Heart left ventricle (tissue), 16 donors: ENCODE data around the gene BEND6. TPM values are rescaled to one million over a fixed set of nuclear protein-coding genes. Genes with fewer than 3 reads are reported as not detected.

Experiments
- ATAC-seq, 4 donors: fragments of 200-7000 bp; cut with Tn5 transposase; one replicate each; pipeline ENCODE4 v1.9.1; 2020 to 2022; ENCODE audit warnings: moderate library complexity in 4 of 4, mild to moderate bottlenecking in 3 of 4, moderate number of reproducible peaks in 1 of 4
- DNase-seq, 5 donors: peaks; one replicate each; pipeline ENCODE4 v3.0.0-alpha.2; 2020
- H3K27ac ChIP-seq, 12 donors: fragments of 200-600 bp; sonication (generic) in 4 of 12; one replicate each; pipeline versions ENCODE4 v1.5.0 to v1.8.0; 2016 to 2022; ENCODE audit warnings: mild to moderate bottlenecking in 2 of 12
- H3K27me3 ChIP-seq, 9 donors: fragments of 200-600 bp; sonication (generic) in 2 of 9; one replicate each; pipeline versions ENCODE4 v1.5.1 to v1.8.0; 2016 to 2022; ENCODE audit warnings: mild to moderate bottlenecking in 3 of 9
- H3K36me3 ChIP-seq, 9 donors: fragments of 200-600 bp; sonication (generic) in 2 of 9; one replicate each; pipeline versions ENCODE4 v1.5.0 to v1.8.0; 2018 to 2022; ENCODE audit warnings: mild to moderate bottlenecking in 2 of 9
- H3K4me1 ChIP-seq, 12 donors: fragments of 200-600 bp; sonication (generic) in 4 of 12; one replicate each; pipeline versions ENCODE4 v1.5.0 to v1.8.0; 2016 to 2022; ENCODE audit warnings: mild to moderate bottlenecking in 3 of 12
- H3K4me3 ChIP-seq, 12 donors: fragments of 200-600 bp; sonication (generic) in 4 of 12; one replicate each; pipeline versions ENCODE4 v1.5.0 to v1.8.0; 2017 to 2022; ENCODE audit warnings: mild to moderate bottlenecking in 9 of 12, moderate library complexity in 4 of 12
- H3K9me3 ChIP-seq, 12 donors: fragments of 200-600 bp; sonication (generic) in 4 of 12; one replicate each; pipeline versions ENCODE4 v1.5.0 to v1.8.0; 2016 to 2022; ENCODE audit warnings: mild to moderate bottlenecking in 1 of 12
- POLR2A ChIP-seq, 2 donors: fragments of 450-650 bp; IDR thresholded peaks; one replicate each; pipeline ENCODE4 v1.6.1; 2017; ENCODE audit warnings: antibody characterized with exemption in 2 of 2, mild to moderate bottlenecking in 2 of 2, moderate library complexity in 2 of 2
- WGBS, 4 donors: extraction: QIAGEN DNeasy Blood & Tissue Kit in 2 of 4; methylation state at CpG; one replicate each; pipeline versions ENCODE4 v1.1.5 to v1.1.7; 2013 to 2018; 5-methylcytosine and 5-hydroxymethylcytosine counted together
- intact Hi-C, 10 donors: fragments of 100-400 bp; cut with DNase I; formaldehyde crosslinking; loops; one replicate each; pipeline versions ENCODE4 v1.11.1 to v1.14.2; 2022
- polyA plus RNA-seq, 2 donors: library from polyadenylated mRNA; stranded (reverse); fragments of 200-250 nt; gene quantifications; one replicate each; pipeline ENCODE4 v1.2.3, GENCODE V29; 2013
- total RNA-seq, 9 donors: library from RNA; depleted of rRNA in 2 of 9; stranded (reverse); fragments of >200 nt in 2 of 9; fragmentation: NEBNext Ultra II Directional in 3 of 9; extraction: Animal tissue kit (Norgen Biotek cat#: 25700) in 3 of 9; gene quantifications; one replicate each; pipeline versions ENCODE4 v1.1.0 to v1.2.4, GENCODE V29; 2016 to 2023
- TF ChIP-seq, protein P1 (sequence below), 12 donors: fragments of 200-600 bp; sonication (generic) in 4 of 12; IDR thresholded peaks; one replicate each; pipeline versions ENCODE4 v1.5.0 to v1.8.0; 2018 to 2022; ENCODE audit warnings: antibody characterized with exemption in 12 of 12, mild to moderate bottlenecking in 5 of 12
- donor health status: ischemic (EF 13 %, LVEDD 7.1; RV severe dilation, severe dysfunction).
- donor health status: healthy with polysubstance abuse.
- donor health status: DM: no; HTN: yes; CAD: no.
- donor health status: DM: no; HTN: no; CAD: no.
- donor health status: ischemic (EF 25% LVEDD 6.9; RV normal size, moderate dysfunction).
- donor health status: ischemic (EF 25% LVEDD 5.7; RV mildly dilated, moderate dysfunction).
- donor health status: healthy.
- donor health status: DM: yes; HTN: yes; CAD: no.
- donor health status: ischemic (EF 35%, LVEDD 5.7; RV mildly dilated, moderate dysfunction).
- donor health status: nonischemic (EF 11% LVEDD 7.7; RV severe dilation, severe dysfunction).
- donor health status: DM: yes; HTN: yes; CAD: no.
- donor health status: PGD.
- donor health status: ischemic (EF 29% LVEDD 5.4; RV normal size, mild dysfunction).
- donor health status: nonischemic (EF 23%, LVEDD 6.1; RV moderate dilation, normal function).

Gene BEND6
- total and polyA plus RNA-seq, 11 donors = 0.14 to 2.2 (median 0.41) TPM; not detected in 1

DNA sequence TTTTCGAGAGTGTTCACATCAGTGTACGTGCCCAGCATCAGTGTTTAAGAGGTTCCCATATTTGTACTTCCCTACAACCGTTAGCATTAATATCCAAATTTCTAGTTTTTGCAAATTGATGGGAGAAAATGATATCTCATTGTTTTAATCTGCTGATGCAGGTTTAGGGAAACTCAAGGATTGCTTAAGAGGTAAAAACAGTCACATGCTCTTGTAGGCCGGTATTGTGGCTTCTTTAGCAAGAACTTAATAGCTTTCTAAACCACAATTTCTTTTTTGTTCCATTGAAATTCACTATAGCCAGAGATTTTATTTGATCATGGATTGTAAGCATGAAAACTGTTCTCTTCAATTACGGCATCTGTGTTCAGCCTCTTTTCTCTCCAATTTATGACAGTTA, 29.5 kb downstream of the BEND6 start:
- H3K4me1 ChIP-seq = no peaks in the 10 kb centered on the region
- H3K4me3 ChIP-seq = no peak overlapping the region
- H3K36me3 ChIP-seq = no peaks in the 10 kb centered on the region
- intact Hi-C loops = no loop called here
- no peak overlapping the region for H3K27ac ChIP-seq
- ATAC-seq (no peak), DNase-seq (no peak)
- WGBS, 4 donors = 80 to 88% (median 86%) methylated on average over 5 of the region's 5 CpGs
- no peaks in the 10 kb centered on the region for H3K27me3 ChIP-seq
- TF ChIP-seq POLR2A (IDR thresholded peaks at IDR 0.05) = no peak
- TF ChIP-seq, protein P1, sequence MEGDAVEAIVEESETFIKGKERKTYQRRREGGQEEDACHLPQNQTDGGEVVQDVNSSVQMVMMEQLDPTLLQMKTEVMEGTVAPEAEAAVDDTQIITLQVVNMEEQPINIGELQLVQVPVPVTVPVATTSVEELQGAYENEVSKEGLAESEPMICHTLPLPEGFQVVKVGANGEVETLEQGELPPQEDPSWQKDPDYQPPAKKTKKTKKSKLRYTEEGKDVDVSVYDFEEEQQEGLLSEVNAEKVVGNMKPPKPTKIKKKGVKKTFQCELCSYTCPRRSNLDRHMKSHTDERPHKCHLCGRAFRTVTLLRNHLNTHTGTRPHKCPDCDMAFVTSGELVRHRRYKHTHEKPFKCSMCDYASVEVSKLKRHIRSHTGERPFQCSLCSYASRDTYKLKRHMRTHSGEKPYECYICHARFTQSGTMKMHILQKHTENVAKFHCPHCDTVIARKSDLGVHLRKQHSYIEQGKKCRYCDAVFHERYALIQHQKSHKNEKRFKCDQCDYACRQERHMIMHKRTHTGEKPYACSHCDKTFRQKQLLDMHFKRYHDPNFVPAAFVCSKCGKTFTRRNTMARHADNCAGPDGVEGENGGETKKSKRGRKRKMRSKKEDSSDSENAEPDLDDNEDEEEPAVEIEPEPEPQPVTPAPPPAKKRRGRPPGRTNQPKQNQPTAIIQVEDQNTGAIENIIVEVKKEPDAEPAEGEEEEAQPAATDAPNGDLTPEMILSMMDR (IDR thresholded peaks at IDR 0.05) = no peak
- H3K9me3 ChIP-seq = peaks cover 0 to under 1% (median 0%) of the 10 kb centered on the region in 12 donors

DNA sequence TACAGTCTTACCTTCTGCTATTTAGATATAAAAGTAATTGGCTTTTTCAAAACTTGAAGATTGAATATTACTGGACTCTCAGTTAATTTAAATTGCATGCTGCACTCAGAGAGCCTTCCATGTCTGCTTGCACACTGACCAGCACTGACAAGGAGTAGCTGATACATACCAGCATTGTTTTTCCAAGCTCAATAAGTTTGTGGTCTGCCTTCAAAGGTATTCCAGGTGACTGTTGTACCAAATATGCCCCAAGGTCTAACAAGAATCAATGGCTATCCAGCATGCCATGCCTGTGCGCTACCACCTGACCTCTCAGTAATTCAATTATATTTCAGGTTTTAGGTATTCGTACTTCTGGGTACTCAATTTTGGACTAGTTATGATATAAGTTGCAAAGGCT, 30.0 kb downstream of the BEND6 start:
- ATAC-seq (no peak), DNase-seq (no peak)
- TF ChIP-seq, protein P1 (IDR thresholded peaks at IDR 0.05) = no peak
- no peak for TF ChIP-seq POLR2A (IDR thresholded peaks at IDR 0.05)
- Histone ChIP-seq H3K4me1 (no peaks in the 10 kb centered on the region), H3K27ac (no peak overlapping the region), H3K36me3 (no peaks in the 10 kb centered on the region), H3K4me3 (no peak overlapping the region), H3K27me3 (no peaks in the 10 kb centered on the region), H3K9me3 (no peaks in the 10 kb centered on the region)
- intact Hi-C loops = no loop called here
- WGBS, 4 donors = 91 to 98% (median 97%) methylated on average over 2 of the region's 2 CpGs

GRCh38 chr6:56986611-56987010, 31.7 kb downstream of the BEND6 start:
- Histone ChIP-seq H3K4me1 (no peaks in the 10 kb centered on the region), H3K9me3 (no peaks in the 10 kb centered on the region), H3K36me3 (no peaks in the 10 kb centered on the region), H3K27me3 (no peaks in the 10 kb centered on the region), H3K4me3 (no peak overlapping the region), H3K27ac (no peak overlapping the region)
- 47 to 61% (median 56%) methylated on average over 1 of the region's 1 CpG for WGBS, 4 donors
- no peak for DNase-seq
- intact Hi-C loops = no loop called here
- ATAC-seq = no peak
- no peak for TF ChIP-seq POLR2A (IDR thresholded peaks at IDR 0.05)
- TF ChIP-seq, protein P1 (IDR thresholded peaks at IDR 0.05) = no peak

GRCh38 chr6:56988145-56988544, 33.2 kb downstream of the BEND6 start:
- DNase-seq (no peak), ATAC-seq (no peak)
- no peak overlapping the region for H3K27ac ChIP-seq
- no peaks in the 10 kb centered on the region for H3K4me1 ChIP-seq
- no peak overlapping the region for H3K4me3 ChIP-seq
- intact Hi-C loops = no loop called here
- TF ChIP-seq POLR2A (IDR thresholded peaks at IDR 0.05) = no peak
- TF ChIP-seq, protein P1 (IDR thresholded peaks at IDR 0.05) = no peak
- WGBS, 4 donors = 84 to 90% (median 87%) methylated on average over 10 of the region's 10 CpGs
- H3K9me3 ChIP-seq = no peaks in the 10 kb centered on the region
- no peaks in the 10 kb centered on the region for H3K27me3 ChIP-seq
- H3K36me3 ChIP-seq = no peaks in the 10 kb centered on the region
